Measurements from ENCODE around the gene ACSL6. TPM values are rescaled to one million over a fixed set of nuclear protein-coding genes. Genes with fewer than 3 reads are reported as not detected.

Gene ACSL6
- total and polyA plus RNA-seq, 4 donors, result 0.10 to 6.7 (median 0.38) TPM

DNA sequence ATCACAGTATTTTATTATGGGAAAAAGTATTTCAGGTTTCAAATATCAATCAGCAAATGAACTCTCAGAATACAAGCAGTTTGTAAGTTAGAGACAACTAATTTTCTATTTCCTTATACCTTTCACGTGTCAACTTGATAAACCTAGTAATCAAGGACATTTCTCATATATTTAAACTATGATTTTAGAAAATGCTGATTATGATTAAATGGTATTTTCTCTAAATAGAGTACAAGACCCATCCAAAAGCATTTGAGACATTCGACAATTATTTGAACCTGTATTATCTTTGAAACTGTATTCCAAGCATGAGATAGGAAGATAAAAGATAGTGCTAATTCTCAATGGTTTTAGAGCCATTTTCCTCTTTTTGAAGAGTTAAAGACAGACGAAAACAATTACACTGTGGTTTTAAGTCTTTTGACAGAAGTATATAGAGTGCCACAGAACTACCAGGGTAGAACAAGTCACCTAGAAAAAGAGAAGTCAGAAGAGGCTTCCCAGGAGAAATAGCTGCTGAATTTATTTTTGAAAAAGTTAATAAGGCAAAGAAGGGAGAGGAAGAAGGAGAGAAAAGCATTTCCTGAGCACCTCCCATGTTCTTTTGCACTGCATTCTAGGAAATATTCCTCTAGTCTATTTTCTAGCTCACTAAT lies 71.6 kb downstream of the ACSL6 start:
- no peak overlapping the region for H3K9ac ChIP-seq (ENCODE audit: insufficient read depth in 1 of 2, low read length in 2 of 2)
- H3K27me3 ChIP-seq (ENCODE audit: control insufficient read depth in 3 of 3, insufficient read depth in 3 of 3, low read length in 2 of 3), result no peaks in the 10 kb centered on the region
- no peaks in the 10 kb centered on the region for H3K9me3 ChIP-seq (ENCODE audit: control insufficient read depth in 4 of 4, insufficient read depth in 3 of 4, low read length in 3 of 4)
- TF ChIP-seq, protein P1, sequence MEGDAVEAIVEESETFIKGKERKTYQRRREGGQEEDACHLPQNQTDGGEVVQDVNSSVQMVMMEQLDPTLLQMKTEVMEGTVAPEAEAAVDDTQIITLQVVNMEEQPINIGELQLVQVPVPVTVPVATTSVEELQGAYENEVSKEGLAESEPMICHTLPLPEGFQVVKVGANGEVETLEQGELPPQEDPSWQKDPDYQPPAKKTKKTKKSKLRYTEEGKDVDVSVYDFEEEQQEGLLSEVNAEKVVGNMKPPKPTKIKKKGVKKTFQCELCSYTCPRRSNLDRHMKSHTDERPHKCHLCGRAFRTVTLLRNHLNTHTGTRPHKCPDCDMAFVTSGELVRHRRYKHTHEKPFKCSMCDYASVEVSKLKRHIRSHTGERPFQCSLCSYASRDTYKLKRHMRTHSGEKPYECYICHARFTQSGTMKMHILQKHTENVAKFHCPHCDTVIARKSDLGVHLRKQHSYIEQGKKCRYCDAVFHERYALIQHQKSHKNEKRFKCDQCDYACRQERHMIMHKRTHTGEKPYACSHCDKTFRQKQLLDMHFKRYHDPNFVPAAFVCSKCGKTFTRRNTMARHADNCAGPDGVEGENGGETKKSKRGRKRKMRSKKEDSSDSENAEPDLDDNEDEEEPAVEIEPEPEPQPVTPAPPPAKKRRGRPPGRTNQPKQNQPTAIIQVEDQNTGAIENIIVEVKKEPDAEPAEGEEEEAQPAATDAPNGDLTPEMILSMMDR (IDR thresholded peaks at IDR 0.05; ENCODE audit: control extremely low read depth, extremely low read depth), result no peak
- H3K4me3 ChIP-seq, result no peak overlapping the region
- H3K36me3 ChIP-seq (ENCODE audit: control insufficient read depth in 4 of 4, insufficient read depth in 4 of 4, low read length in 4 of 4), result no peaks in the 10 kb centered on the region
- ATAC-seq (ENCODE audit: insufficient read depth, low FRiP score) (no peak), DNase-seq (no peak)
- H3K4me1 ChIP-seq (ENCODE audit: control insufficient read depth in 5 of 5, insufficient read depth in 5 of 5, low read length in 5 of 5), result no peaks in the 10 kb centered on the region
- 45 to 61% methylated on average over 3 of the region's 3 CpGs for WGBS, 2 donors
- H3K27ac ChIP-seq (ENCODE audit: low read depth in 1 of 2, low read length in 1 of 2), result no peak overlapping the region

GRCh38 chr5:131932235-131932634 lies 79.2 kb downstream of the ACSL6 start:
- ATAC-seq (ENCODE audit: insufficient read depth, low FRiP score) (no peak), DNase-seq (no peak)
- no peaks in the 10 kb centered on the region for H3K36me3 ChIP-seq (ENCODE audit: control insufficient read depth in 4 of 4, insufficient read depth in 4 of 4, low read length in 4 of 4)
- H3K4me3 ChIP-seq, result no peak overlapping the region
- TF ChIP-seq, protein P1 (IDR thresholded peaks at IDR 0.05; ENCODE audit: control extremely low read depth, extremely low read depth), result no peak
- H3K9ac ChIP-seq (ENCODE audit: insufficient read depth in 1 of 2, low read length in 2 of 2), result no peak overlapping the region
- 73 to 88% methylated on average over 2 of the region's 2 CpGs for WGBS, 2 donors
- H3K27me3 ChIP-seq (ENCODE audit: control insufficient read depth in 3 of 3, insufficient read depth in 3 of 3, low read length in 2 of 3), result no peaks in the 10 kb centered on the region
- no peak overlapping the region for H3K27ac ChIP-seq (ENCODE audit: low read depth in 1 of 2, low read length in 1 of 2)
- no peaks in the 10 kb centered on the region for H3K4me1 ChIP-seq (ENCODE audit: control insufficient read depth in 5 of 5, insufficient read depth in 5 of 5, low read length in 5 of 5)
- H3K9me3 ChIP-seq (ENCODE audit: control insufficient read depth in 4 of 4, insufficient read depth in 3 of 4, low read length in 3 of 4), result peaks cover 0 to 15% (median 9%) of the 10 kb centered on the region in 4 donors

DNA sequence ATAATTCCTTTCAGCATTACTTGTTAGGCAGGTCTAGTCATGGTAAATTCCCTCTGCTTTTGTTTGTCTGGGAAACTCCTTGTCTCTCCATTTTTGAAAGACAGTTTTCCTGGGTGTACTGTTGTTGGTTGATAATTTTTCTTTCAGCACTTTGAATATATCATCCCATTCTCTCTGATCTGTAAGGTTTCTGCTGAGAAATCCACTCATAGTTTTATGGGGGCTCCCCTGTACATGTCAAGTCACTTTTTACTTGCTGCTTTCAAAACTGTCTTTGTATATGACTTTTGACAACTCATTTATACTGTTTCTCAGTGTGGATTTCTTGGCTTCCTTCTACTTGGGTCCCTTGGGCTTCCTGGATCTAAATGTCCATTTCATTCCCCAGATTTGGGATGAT lies 82.5 kb downstream of the ACSL6 start:
- no peak overlapping the region for H3K4me3 ChIP-seq
- TF ChIP-seq, protein P1 (IDR thresholded peaks at IDR 0.05; ENCODE audit: control extremely low read depth, extremely low read depth), result no peak
- no peak for DNase-seq
- no peaks in the 10 kb centered on the region for H3K4me1 ChIP-seq (ENCODE audit: control insufficient read depth in 5 of 5, insufficient read depth in 5 of 5, low read length in 5 of 5)
- no peak overlapping the region for H3K9ac ChIP-seq (ENCODE audit: insufficient read depth in 1 of 2, low read length in 2 of 2)
- peaks cover 0 to 20% (median 11%) of the 10 kb centered on the region in 4 donors for H3K9me3 ChIP-seq (ENCODE audit: control insufficient read depth in 4 of 4, insufficient read depth in 3 of 4, low read length in 3 of 4)
- ATAC-seq (ENCODE audit: insufficient read depth, low FRiP score), result no peak
- H3K36me3 ChIP-seq (ENCODE audit: control insufficient read depth in 4 of 4, insufficient read depth in 4 of 4, low read length in 4 of 4), result no peaks in the 10 kb centered on the region
- no peaks in the 10 kb centered on the region for H3K27me3 ChIP-seq (ENCODE audit: control insufficient read depth in 3 of 3, insufficient read depth in 3 of 3, low read length in 2 of 3)
- H3K27ac ChIP-seq (ENCODE audit: low read depth in 1 of 2, low read length in 1 of 2), result no peak overlapping the region

GRCh38 chr5:131926168-131926567 lies 85.3 kb downstream of the ACSL6 start:
- Histone ChIP-seq H3K9ac (ENCODE audit: insufficient read depth in 1 of 2, low read length in 2 of 2) (no peak overlapping the region), H3K4me1 (ENCODE audit: control insufficient read depth in 5 of 5, insufficient read depth in 5 of 5, low read length in 5 of 5) (no peaks in the 10 kb centered on the region), H3K27ac (ENCODE audit: low read depth in 1 of 2, low read length in 1 of 2) (no peak overlapping the region), H3K9me3 (ENCODE audit: control insufficient read depth in 4 of 4, insufficient read depth in 3 of 4, low read length in 3 of 4) (peaks cover 0 to 18% (median 8%) of the 10 kb centered on the region in 4 donors), H3K4me3 (no peak overlapping the region), H3K27me3 (ENCODE audit: control insufficient read depth in 3 of 3, insufficient read depth in 3 of 3, low read length in 2 of 3) (no peaks in the 10 kb centered on the region), H3K36me3 (ENCODE audit: control insufficient read depth in 4 of 4, insufficient read depth in 4 of 4, low read length in 4 of 4) (no peaks in the 10 kb centered on the region)
- ATAC-seq (ENCODE audit: insufficient read depth, low FRiP score), result no peak
- no peak for DNase-seq
- TF ChIP-seq, protein P1 (IDR thresholded peaks at IDR 0.05; ENCODE audit: control extremely low read depth, extremely low read depth), result no peak
- WGBS, 2 donors, result 76 to 78% methylated on average over 3 of the region's 3 CpGs

All from lung (tissue), 12 donors.